GM19043 (cell line): Measurements from ENCODE around the gene CWC27.
A peak's percentile ranks its signal among the peaks of the same experiment; 100 is the strongest.
"Not testable (repeated sequence)": the region's sequence is repeated elsewhere in the genome, so short reads cannot be mapped to it uniquely, and the experiment has no call there.

Source experiments
- ATAC-seq: cut with Tn5 transposase; IDR thresholded peaks from one replicate; pipeline ENCODE4 v1.9.1; 2021; ENCODE audit warnings: low read depth; ENCODE audit not compliant: unreplicated experiment

Gene CWC27

GRCh38 chr5:64784451-64785025 is 15.8 kb downstream of the CWC27 start:
- peak; percentile 85 for ATAC-seq

GRCh38 chr5:64786372-64786771 is 17.6 kb downstream of the CWC27 start:
- no peak for ATAC-seq

GRCh38 chr5:64788156-64788555 is 19.4 kb downstream of the CWC27 start:
- ATAC-seq = no peak

- no peak for ATAC-seq
Measured at GRCh38 chr5:64789457-64789856, 20.7 kb downstream of the CWC27 start.

GRCh38 chr5:64790210-64790609 is 21.5 kb downstream of the CWC27 start:
- no peak for ATAC-seq

GRCh38 chr5:64792469-64792868 is 23.7 kb downstream of the CWC27 start:
- no peak for ATAC-seq

- ATAC-seq = no peak
Measured at GRCh38 chr5:64794053-64794770, 25.5 kb downstream of the CWC27 start.

GRCh38 chr5:64796301-64796700 is 27.6 kb downstream of the CWC27 start:
- ATAC-seq = no peak

- ATAC-seq = no peak
Measured at GRCh38 chr5:64800926-64801325, 32.2 kb downstream of the CWC27 start.

GRCh38 chr5:64806537-64806936 is 37.8 kb downstream of the CWC27 start:
- ATAC-seq = no peak

- no peak for ATAC-seq
Measured at GRCh38 chr5:64807520-64807919, 38.8 kb downstream of the CWC27 start.

GRCh38 chr5:64811050-64811640 is 42.4 kb downstream of the CWC27 start:
- peak; percentile 40 for ATAC-seq

- ATAC-seq = peak; percentile 87
Measured at GRCh38 chr5:64814073-64814472, 45.3 kb downstream of the CWC27 start.

GRCh38 chr5:64818245-64818644 is 49.5 kb downstream of the CWC27 start:
- ATAC-seq = no peak

GRCh38 chr5:64819345-64819744 is 50.6 kb downstream of the CWC27 start:
- not testable (repeated sequence) for ATAC-seq

- ATAC-seq = no peak
Measured at GRCh38 chr5:64822320-64822719, 53.6 kb downstream of the CWC27 start.

GRCh38 chr5:64826541-64826940 is 57.8 kb downstream of the CWC27 start:
- ATAC-seq = no peak

GRCh38 chr5:64827703-64828102 is 59.0 kb downstream of the CWC27 start:
- no peak for ATAC-seq

- not testable (repeated sequence) for ATAC-seq
Measured at GRCh38 chr5:64830650-64831049, 61.9 kb downstream of the CWC27 start.

- no peak for ATAC-seq
Measured at GRCh38 chr5:64831996-64832395, 63.3 kb downstream of the CWC27 start.

- ATAC-seq = no peak
Measured at GRCh38 chr5:64834037-64834436, 65.3 kb downstream of the CWC27 start.

- ATAC-seq = no peak
Measured at GRCh38 chr5:64834611-64835010, 65.9 kb downstream of the CWC27 start.
